ENCODE results near the gene ITPKA.

ITPKA gene

DNA sequence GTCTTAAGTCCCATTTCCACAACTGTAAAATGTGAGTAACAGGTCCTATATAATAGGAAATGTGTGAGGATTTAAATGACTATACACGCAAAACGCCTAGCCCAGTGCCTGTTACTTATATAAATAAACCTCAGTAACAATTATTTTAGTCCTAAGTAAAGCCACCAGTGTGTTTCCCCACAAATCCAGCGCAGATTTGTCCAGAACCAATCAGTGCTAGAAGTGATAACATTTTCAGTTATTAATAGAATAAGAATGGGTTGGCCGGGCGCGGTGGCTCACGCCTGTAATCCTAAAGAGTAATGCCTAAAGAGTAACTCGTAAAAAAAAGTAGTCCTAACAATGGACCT, 49.8 kb downstream of the ITPKA start:
- H3K4me3 ChIP-seq (ENCODE audit: low read depth, low read length): peak overlapping the region; percentile 66
- TF ChIP-seq CTCF (IDR thresholded peaks at IDR 0.05; ENCODE audit: low read depth, low read length, missing control alignments): no peak
- DNase-seq (ENCODE audit: low read depth): no peak

GRCh38 chr15:41544650-41545015, 51.0 kb downstream of the ITPKA start:
- TF ChIP-seq CTCF (IDR thresholded peaks at IDR 0.05; ENCODE audit: low read depth, low read length, missing control alignments): no peak
- H3K4me3 ChIP-seq (ENCODE audit: low read depth, low read length): no peak overlapping the region
- DNase-seq (ENCODE audit: low read depth): no peak

GRCh38 chr15:41545218-41545617, 51.5 kb downstream of the ITPKA start:
- TF ChIP-seq CTCF (IDR thresholded peaks at IDR 0.05; ENCODE audit: low read depth, low read length, missing control alignments): no peak
- DNase-seq (ENCODE audit: low read depth): no peak
- H3K4me3 ChIP-seq (ENCODE audit: low read depth, low read length): no peak overlapping the region

GRCh38 chr15:41546851-41547786, 53.4 kb downstream of the ITPKA start:
- no peak for TF ChIP-seq CTCF (IDR thresholded peaks at IDR 0.05; ENCODE audit: low read depth, low read length, missing control alignments)
- H3K4me3 ChIP-seq (ENCODE audit: low read depth, low read length): no peak overlapping the region
- no peak for DNase-seq (ENCODE audit: low read depth)

GRCh38 chr15:41550066-41550775, 56.5 kb downstream of the ITPKA start:
- H3K4me3 ChIP-seq (ENCODE audit: low read depth, low read length): no peak overlapping the region
- no peak for DNase-seq (ENCODE audit: low read depth)
- no peak for TF ChIP-seq CTCF (IDR thresholded peaks at IDR 0.05; ENCODE audit: low read depth, low read length, missing control alignments)
